ENCODE data around the gene GUCA2B. TPM values are rescaled to one million over a fixed set of nuclear protein-coding genes. Genes with fewer than 3 reads are reported as not detected.

Gene GUCA2B
- total RNA-seq, 1 experiment from 2014 or later: 0.75 TPM

DNA sequence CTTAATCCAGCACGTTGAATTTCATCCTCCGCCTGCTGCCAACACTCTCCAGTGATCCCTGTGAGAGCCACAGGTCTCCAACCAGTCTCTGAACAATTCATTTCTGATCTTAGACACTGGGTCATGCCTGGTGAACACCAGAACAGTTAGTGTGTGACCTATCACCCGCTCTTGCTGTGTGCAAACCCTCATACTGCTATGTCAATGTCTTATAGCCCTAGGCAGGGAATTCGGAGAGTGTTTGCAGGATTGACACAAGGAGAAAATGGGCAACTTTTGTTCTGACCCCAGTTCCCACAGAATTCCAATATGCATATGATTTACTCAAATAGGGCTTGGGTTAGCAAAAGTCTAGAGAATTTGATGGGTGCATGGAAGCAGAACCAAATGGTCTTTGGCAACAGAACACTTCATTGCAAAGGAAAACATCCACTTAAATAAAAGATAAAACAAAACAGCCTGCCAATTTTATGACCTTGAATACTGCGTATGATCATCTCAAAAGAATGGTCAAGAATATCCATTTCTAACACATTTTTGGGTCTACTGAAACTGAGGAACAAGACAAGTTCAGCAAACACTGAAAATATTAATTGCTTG, 23.0 kb upstream of the GUCA2B start:
- no peaks in the 10 kb centered on the region for H3K36me3 ChIP-seq (ENCODE audit: control insufficient read depth, insufficient read depth, low read length)
- Mint-ChIP-seq H3K27me3 (ENCODE audit: insufficient read depth, unreplicated experiment) (peaks cover 6% of the 10 kb centered on the region), H3K36me3 (ENCODE audit: insufficient read depth, unreplicated experiment) (no peaks in the 10 kb centered on the region), H3K4me1 (ENCODE audit: low read depth, unreplicated experiment) (no peaks in the 10 kb centered on the region), H3K9me3 (ENCODE audit: unreplicated experiment) (no peaks in the 10 kb centered on the region), H3K27ac (ENCODE audit: unreplicated experiment) (no peak overlapping the region), H3K4me3 (ENCODE audit: unreplicated experiment) (no peak overlapping the region)
- ChIA-PET CTCF (no interaction called here), POLR2A (no interaction called here)
- no peaks in the 10 kb centered on the region for H3K9me3 ChIP-seq
- H3K4me1 ChIP-seq: no peaks in the 10 kb centered on the region
- H3K27me3 ChIP-seq (replicated peaks; ENCODE audit: control insufficient read depth, insufficient read depth, low read length): no peaks in the 10 kb centered on the region
- no peak overlapping the region for H3K4me3 ChIP-seq (ENCODE audit: low read depth, low read length)
- intact Hi-C loops (cut with micrococcal nuclease; ENCODE audit: unreplicated experiment): no loop called here
- no TSS peak for BruUV-seq (replicated peaks)
- DNase-seq: no peak
- TF ChIP-seq, protein P1, sequence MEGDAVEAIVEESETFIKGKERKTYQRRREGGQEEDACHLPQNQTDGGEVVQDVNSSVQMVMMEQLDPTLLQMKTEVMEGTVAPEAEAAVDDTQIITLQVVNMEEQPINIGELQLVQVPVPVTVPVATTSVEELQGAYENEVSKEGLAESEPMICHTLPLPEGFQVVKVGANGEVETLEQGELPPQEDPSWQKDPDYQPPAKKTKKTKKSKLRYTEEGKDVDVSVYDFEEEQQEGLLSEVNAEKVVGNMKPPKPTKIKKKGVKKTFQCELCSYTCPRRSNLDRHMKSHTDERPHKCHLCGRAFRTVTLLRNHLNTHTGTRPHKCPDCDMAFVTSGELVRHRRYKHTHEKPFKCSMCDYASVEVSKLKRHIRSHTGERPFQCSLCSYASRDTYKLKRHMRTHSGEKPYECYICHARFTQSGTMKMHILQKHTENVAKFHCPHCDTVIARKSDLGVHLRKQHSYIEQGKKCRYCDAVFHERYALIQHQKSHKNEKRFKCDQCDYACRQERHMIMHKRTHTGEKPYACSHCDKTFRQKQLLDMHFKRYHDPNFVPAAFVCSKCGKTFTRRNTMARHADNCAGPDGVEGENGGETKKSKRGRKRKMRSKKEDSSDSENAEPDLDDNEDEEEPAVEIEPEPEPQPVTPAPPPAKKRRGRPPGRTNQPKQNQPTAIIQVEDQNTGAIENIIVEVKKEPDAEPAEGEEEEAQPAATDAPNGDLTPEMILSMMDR (IDR thresholded peaks at IDR 0.05; ENCODE audit: insufficient read depth in 1 of 2, low read depth in 1 of 2, low read length in 1 of 2, severe bottlenecking in 1 of 2, unreplicated experiment in 1 of 2): no peak

DNA sequence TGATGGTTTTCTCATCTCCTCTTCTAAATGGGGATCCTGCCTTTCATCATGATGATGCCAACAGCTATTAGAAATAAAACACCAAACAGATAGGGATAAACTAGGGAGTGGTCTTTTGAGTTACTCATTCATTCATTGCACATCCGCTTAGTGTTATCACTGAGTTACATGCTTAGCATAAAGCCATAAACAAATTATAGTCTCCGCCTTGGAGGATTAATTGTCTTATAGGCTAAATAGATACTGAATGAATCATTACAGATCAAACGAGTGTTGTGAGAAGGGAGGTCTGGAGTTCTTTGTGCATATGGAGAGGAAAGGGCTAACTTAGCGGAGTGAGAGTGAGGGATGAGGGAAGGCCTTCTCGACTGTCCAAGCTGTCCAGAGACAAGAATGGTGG, 19.8 kb upstream of the GUCA2B start:
- no peaks in the 10 kb centered on the region for H3K4me1 ChIP-seq
- Mint-ChIP-seq H3K4me1 (ENCODE audit: low read depth, unreplicated experiment) (no peaks in the 10 kb centered on the region), H3K27me3 (ENCODE audit: insufficient read depth, unreplicated experiment) (peaks cover 9% of the 10 kb centered on the region), H3K36me3 (ENCODE audit: insufficient read depth, unreplicated experiment) (no peaks in the 10 kb centered on the region), H3K9me3 (ENCODE audit: unreplicated experiment) (no peaks in the 10 kb centered on the region), H3K4me3 (ENCODE audit: unreplicated experiment) (no peak overlapping the region), H3K27ac (ENCODE audit: unreplicated experiment) (no peak overlapping the region)
- no peaks in the 10 kb centered on the region for H3K9me3 ChIP-seq
- ChIA-PET CTCF (no interaction called here), POLR2A (no interaction called here)
- intact Hi-C loops (cut with micrococcal nuclease; ENCODE audit: unreplicated experiment): no loop called here
- TF ChIP-seq, protein P1 (IDR thresholded peaks at IDR 0.05; ENCODE audit: insufficient read depth in 1 of 2, low read depth in 1 of 2, low read length in 1 of 2, severe bottlenecking in 1 of 2, unreplicated experiment in 1 of 2): no peak
- H3K36me3 ChIP-seq (ENCODE audit: control insufficient read depth, insufficient read depth, low read length): no peaks in the 10 kb centered on the region
- DNase-seq: no peak
- no TSS peak for BruUV-seq (replicated peaks)
- H3K4me3 ChIP-seq (ENCODE audit: low read depth, low read length): no peak overlapping the region
- H3K27me3 ChIP-seq (replicated peaks; ENCODE audit: control insufficient read depth, insufficient read depth, low read length): no peaks in the 10 kb centered on the region

DNA sequence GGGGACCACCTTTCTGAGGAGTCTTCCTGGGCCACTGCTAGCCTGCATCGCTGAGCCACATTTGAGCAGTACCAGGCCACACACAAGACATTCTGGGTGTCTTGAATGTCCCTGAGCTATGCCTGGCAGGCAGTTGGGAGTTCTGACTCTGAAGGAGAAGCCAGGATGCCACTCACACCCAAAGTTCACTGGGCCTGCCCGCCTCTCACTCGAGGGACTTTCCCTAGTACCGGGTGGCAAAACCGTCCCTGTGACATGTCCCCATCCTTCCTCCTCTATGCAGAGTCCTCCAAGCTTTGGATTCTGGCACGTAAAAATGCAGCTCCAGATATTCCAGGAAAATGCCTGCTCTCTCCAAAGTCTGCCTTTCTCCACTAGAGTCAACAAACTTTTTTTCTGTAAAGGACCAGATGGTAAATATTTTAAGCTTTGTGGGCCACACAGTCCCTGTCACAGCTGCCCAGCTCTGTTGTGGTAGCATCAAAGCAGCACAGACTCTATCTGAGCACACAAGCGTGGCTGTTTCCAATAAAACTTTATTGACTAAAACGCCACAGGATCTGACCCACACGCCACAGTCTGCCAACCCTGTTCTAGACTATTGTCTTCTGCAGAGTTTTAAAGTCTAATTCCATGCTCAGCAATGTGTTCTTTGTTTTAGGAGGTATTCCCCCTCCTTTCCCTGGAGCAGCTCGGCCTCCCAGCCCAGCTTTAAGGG, 19.2 kb upstream of the GUCA2B start:
- Mint-ChIP-seq H3K4me1 (ENCODE audit: low read depth, unreplicated experiment) (no peaks in the 10 kb centered on the region), H3K36me3 (ENCODE audit: insufficient read depth, unreplicated experiment) (no peaks in the 10 kb centered on the region), H3K9me3 (ENCODE audit: unreplicated experiment) (no peaks in the 10 kb centered on the region), H3K27me3 (ENCODE audit: insufficient read depth, unreplicated experiment) (peaks cover 9% of the 10 kb centered on the region), H3K4me3 (ENCODE audit: unreplicated experiment) (no peak overlapping the region), H3K27ac (ENCODE audit: unreplicated experiment) (no peak overlapping the region)
- no peak overlapping the region for H3K4me3 ChIP-seq (ENCODE audit: low read depth, low read length)
- no peaks in the 10 kb centered on the region for H3K27me3 ChIP-seq (replicated peaks; ENCODE audit: control insufficient read depth, insufficient read depth, low read length)
- H3K9me3 ChIP-seq: no peaks in the 10 kb centered on the region
- H3K4me1 ChIP-seq: no peaks in the 10 kb centered on the region
- no peak for DNase-seq
- TF ChIP-seq, protein P1 (IDR thresholded peaks at IDR 0.05; ENCODE audit: insufficient read depth in 1 of 2, low read depth in 1 of 2, low read length in 1 of 2, severe bottlenecking in 1 of 2, unreplicated experiment in 1 of 2): no peak
- no TSS peak for BruUV-seq (replicated peaks)
- ChIA-PET CTCF (no interaction called here), POLR2A (no interaction called here)
- no peaks in the 10 kb centered on the region for H3K36me3 ChIP-seq (ENCODE audit: control insufficient read depth, insufficient read depth, low read length)
- intact Hi-C loops (cut with micrococcal nuclease; ENCODE audit: unreplicated experiment): no loop called here

Data from Caco-2 (cell line).